ENCODE measurements around the gene EIF4A3. TPM values are rescaled to one million over a fixed set of nuclear protein-coding genes. Genes with fewer than 3 reads are reported as not detected.
A peak's percentile ranks its signal among the peaks of the same experiment; 100 is the strongest.

The EIF4A3 gene
- polyA plus RNA-seq, 6 donors from 2014 or later = 57.1 to 75.2 (median 64.0) TPM

DNA sequence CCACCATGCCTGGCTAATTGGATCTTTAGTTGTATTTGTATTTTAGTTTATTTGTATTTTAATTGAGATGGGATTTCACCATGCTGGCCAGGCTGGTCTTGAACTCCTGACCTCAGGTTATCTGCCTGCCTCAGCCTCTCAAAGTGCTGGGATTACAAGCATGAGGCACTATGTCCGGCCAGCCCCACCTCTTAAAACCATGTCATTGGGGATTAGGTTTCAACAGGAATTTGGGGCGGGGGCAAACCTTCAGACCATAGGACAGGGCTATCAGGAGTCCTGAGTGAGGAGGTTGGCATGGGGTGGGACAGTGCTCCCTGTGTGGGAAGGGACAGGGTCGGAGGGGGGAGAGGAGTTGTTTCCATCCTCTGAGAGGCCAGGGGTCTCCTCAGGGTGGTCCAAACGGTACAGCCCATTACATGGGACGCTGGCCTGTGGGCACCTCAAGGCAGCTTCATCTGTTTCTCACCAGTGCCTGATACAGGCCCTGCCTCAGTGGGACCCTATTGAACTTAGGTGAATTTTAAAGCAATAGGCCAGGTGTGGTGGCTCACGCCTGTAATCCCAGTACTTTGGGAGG is 23.9 kb downstream of the EIF4A3 start:
- Mint-ChIP-seq H3K4me3 (no peak overlapping the region), H3K36me3 (no peaks in the 10 kb centered on the region), H3K9me3 (peaks cover 0 to 2% (median 0%) of the 10 kb centered on the region in 7 donors), H3K4me1 (no peaks in the 10 kb centered on the region), H3K27me3 (peaks cover 8 to 14% (median 11%) of the 10 kb centered on the region in 3 donors), H3K27ac (no peak overlapping the region)
- ATAC-seq (ENCODE audit: low read depth in 2 of 2) (no peak), DNase-seq (no peak)

DNA sequence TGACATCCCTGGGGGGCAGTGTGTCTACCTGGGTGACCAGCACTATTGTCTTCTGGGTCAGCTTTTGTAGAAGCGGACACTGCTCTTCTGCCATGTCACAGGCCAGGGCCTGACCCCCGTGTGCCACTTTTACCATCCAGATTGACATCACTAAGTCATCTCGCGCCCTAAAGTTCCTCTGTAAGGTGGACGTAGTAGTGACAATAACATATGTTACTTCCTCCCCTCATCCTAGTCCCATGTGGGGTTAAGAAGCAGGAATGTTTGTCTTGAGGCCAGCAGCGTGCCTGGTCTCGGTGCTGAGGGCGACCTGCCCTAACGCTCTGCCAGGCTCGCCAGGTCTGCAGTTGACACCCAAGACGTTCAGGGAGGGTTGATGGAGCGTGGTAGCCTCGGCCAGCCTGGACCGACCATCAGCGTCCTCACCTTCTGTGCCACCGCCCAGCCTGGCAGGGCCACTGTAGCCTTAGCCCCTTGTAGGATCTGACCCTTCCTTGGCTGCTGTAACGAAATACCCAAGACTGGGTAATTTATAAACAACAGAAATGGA is 24.8 kb downstream of the EIF4A3 start:
- H3K9me3 Mint-ChIP-seq = peaks cover 0 to 2% (median 0%) of the 10 kb centered on the region in 7 donors
- DNase-seq = no peak
- H3K36me3 Mint-ChIP-seq = no peaks in the 10 kb centered on the region
- H3K27ac Mint-ChIP-seq = peak overlapping the region in 1 of 6 donors; percentile 70
- no peak for ATAC-seq (ENCODE audit: low read depth in 2 of 2)
- no peak overlapping the region for H3K4me3 Mint-ChIP-seq
- peaks cover 4 to 10% (median 9%) of the 10 kb centered on the region in 3 donors for H3K27me3 Mint-ChIP-seq
- no peaks in the 10 kb centered on the region for H3K4me1 Mint-ChIP-seq

DNA sequence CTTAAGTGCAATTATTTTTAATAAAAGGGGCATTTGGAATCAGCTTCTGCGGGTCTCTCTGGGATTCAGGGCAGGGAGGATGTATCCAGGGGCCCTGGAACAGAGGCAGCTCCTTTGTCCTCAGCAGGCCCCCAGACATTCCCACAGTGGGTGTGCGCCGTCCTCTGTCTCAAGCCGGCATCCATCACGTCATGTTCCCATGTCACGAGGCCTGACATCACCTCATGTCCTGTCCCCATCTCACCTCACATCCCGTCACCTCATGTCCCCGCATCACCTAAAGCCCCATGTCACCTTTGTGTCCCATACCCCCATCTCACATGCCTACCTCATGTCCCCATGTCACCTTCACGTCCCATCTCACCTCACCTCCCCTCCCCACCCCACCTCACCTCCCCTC is 27.1 kb downstream of the EIF4A3 start:
- no peak overlapping the region for H3K27ac Mint-ChIP-seq
- DNase-seq (no peak), ATAC-seq (ENCODE audit: low read depth in 2 of 2) (no peak)
- H3K4me1 Mint-ChIP-seq = no peaks in the 10 kb centered on the region
- peaks cover 0 to 5% of the 10 kb centered on the region in 2 donors for H3K36me3 Mint-ChIP-seq
- no peak overlapping the region for H3K4me3 Mint-ChIP-seq
- peaks cover 0 to 10% (median 9%) of the 10 kb centered on the region in 3 donors for H3K27me3 Mint-ChIP-seq
- H3K9me3 Mint-ChIP-seq = peaks cover 0 to 7% (median 5%) of the 10 kb centered on the region in 7 donors

DNA sequence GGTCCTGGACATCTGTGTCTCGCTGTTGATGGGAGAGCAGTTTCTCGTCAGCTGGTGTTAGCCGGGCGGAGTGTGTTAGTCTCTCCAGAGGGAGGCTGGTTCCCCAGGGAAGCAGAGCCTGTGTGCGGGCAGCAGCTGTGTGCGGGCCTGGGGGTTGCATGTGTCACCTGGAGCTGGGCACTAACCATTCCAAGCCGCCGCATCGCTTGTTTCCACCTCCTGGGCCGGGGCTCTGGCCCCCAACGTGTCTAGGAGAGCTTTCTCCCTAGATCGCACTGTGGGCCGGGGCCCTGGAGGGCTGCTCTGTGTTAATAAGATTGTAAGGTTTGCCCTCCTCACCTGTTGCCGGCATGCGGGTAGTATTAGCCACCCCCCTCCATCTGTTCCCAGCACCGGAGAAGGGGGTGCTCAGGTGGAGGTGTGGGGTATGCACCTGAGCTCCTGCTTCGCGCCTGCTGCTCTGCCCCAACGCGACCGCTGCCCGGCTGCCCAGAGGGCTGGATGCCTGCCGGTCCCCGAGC is 27.6 kb downstream of the EIF4A3 start:
- no peak for DNase-seq

DNA sequence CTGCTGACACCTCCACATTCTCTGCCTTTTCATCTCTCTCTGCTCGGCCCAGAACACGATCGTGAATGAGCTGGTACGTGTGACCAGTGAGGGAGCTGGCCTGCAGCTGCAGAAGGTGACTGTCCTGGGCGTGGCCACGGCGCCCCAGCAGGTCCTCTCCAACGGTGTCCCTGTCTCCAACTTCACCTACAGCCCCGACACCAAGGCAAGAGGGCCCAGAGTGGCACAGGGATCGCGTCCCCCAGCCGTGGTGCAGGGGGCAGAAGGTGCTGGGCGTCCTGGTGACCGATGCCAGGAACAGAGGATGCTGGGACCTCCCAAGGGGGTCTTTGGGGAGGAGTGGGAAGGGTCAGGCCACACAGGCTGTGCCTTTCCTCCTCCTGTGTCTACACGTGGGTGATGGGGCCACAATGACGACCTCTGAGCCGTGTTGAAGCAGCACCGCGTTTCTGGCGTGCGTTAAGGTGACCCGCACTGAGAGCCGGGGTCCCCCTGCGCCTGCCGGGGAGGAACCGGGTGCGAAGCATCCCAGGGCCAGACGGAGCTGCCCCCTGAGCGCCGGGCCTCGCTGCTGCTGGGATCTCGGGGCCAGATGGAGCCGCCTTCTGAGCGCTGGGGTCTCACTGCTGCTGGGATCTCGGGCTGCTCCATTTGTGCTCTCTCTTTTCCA is 28.2 kb downstream of the EIF4A3 start:
- no peak for ATAC-seq (ENCODE audit: low read depth in 2 of 2)
- Mint-ChIP-seq H3K36me3 (peaks cover 0 to 7% of the 10 kb centered on the region in 2 donors), H3K4me1 (no peaks in the 10 kb centered on the region), H3K27me3 (no peaks in the 10 kb centered on the region), H3K9me3 (peaks cover 0 to 8% (median 5%) of the 10 kb centered on the region in 7 donors), H3K27ac (no peak overlapping the region), H3K4me3 (no peak overlapping the region)
- DNase-seq = no peak

More for the DNA sequence above, 27.6 kb downstream of the EIF4A3 start:
- H3K27ac Mint-ChIP-seq = no peak overlapping the region
- peaks cover 0 to 7% of the 10 kb centered on the region in 2 donors for H3K36me3 Mint-ChIP-seq
- H3K9me3 Mint-ChIP-seq = peaks cover 0 to 8% (median 5%) of the 10 kb centered on the region in 7 donors
- no peak for ATAC-seq (ENCODE audit: low read depth in 2 of 2)
- no peaks in the 10 kb centered on the region for H3K4me1 Mint-ChIP-seq
- no peak overlapping the region for H3K4me3 Mint-ChIP-seq
- H3K27me3 Mint-ChIP-seq = peaks cover 0 to 6% (median 6%) of the 10 kb centered on the region in 3 donors

DNA sequence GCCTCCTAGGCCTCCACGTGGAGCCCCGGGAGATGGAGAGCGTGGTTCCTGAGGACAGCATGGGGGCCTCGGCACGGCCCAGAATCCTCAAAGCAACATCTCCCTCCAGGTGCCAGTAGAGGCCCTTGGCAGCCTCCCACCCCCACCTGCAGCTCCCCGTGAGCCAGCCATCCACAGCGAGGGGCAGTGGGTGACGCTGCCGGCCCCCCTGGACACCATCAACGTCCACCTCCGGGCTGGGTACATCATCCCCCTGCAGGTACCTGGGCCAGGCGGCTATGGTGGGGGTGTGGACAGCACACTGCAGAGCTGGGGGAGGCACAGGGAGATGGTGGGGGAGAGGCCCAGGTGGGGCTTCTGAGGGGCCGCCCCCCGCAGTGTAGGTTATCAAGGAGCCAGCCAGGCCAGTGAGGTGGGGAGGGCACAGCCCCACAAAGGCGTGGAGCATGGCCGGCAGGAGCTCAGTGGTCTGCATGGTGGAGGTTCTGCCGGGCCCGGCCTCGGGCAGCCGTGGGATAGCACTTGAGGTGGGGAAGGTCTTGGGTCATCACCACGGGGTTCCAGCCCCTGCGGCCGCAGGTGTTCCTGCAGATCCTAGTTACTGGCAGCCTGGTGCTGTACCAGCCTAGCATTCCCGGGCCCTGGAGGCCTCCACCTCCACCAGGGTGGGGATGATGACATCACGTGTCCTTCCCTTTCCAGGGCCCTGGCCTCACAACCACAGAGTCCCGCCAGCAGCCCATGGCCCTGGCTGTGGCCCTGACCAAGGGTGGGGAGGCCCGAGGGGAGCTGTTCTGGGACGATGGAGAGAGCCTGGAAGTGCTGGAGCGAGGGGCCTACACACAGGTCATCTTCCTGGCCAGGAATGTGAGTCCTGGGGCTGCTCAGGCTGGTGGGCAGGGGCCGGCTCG is 29.2 kb downstream of the EIF4A3 start:
- DNase-seq (no peak), ATAC-seq (ENCODE audit: low read depth in 2 of 2) (no peak)
- Mint-ChIP-seq H3K36me3 (peaks cover 0 to 7% of the 10 kb centered on the region in 2 donors), H3K4me3 (no peak overlapping the region), H3K4me1 (peaks cover 3 to 7% (median 4%) of the 10 kb centered on the region in 3 donors), H3K9me3 (peaks cover 0 to 8% (median 5%) of the 10 kb centered on the region in 7 donors), H3K27me3 (no peaks in the 10 kb centered on the region), H3K27ac (peak overlapping the region in 1 of 6 donors; percentile 56)

DNA sequence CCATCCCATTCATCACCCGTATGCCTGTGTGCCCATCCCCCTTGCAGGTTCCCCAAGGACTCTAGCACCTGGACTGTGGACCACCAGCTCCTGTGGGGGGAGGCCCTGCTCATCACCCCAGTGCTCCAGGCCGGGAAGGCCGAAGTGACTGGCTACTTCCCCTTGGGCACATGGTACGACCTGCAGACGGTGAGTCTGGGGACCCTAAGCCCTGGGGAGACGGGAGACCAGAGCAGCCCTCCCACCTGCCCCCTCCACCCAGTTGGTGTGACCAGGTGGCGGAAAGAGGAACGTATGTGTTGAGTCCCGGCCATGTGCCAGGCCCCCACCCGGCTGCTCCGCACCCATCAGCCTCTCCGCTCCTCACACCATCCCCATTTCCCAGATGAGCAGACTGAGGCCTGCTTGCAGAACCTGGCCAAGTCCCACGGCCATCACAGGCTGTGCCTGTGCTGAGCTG is 30.0 kb downstream of the EIF4A3 start:
- Mint-ChIP-seq H3K4me3 (no peak overlapping the region), H3K27me3 (no peaks in the 10 kb centered on the region), H3K36me3 (peaks cover 0 to 7% of the 10 kb centered on the region in 2 donors), H3K4me1 (peaks cover 8 to 12% (median 8%) of the 10 kb centered on the region in 3 donors), H3K9me3 (peaks cover 0 to 8% (median 5%) of the 10 kb centered on the region in 7 donors), H3K27ac (peak overlapping the region in 1 of 6 donors; percentile 56)
- DNase-seq (no peak), ATAC-seq (ENCODE audit: low read depth in 2 of 2) (no peak)

DNA sequence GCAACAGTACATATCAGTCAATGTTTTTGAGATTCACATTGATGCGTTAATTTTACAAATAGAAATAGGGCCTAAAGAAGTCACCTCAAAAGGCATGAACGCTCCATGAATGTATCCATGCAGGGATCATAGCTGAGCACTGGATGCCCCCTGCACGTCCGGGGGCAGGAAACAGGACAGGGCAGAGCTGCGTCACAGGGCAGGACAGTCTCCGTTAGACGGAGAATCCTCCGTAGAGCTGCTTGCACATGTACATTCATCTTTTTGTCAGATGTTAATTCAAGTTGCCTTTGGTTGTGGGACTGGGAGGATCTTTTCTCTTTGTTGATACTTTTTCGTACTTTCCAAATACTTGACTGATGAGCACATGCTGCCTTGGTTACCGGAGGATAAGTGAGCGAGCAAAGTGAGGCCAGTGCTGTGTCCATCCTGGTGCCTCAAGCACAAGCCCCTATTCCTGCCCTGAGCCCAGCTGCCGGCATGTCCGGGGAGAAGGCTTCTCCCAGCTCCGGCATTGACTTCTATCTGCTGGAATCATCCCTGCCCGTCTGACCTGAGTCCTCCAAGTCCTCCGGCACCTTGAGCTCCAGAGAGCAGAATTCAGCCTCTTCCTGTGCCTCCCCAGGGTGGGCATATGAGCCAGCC is 30.5 kb downstream of the EIF4A3 start:
- Mint-ChIP-seq H3K36me3 (peaks cover 0 to 7% of the 10 kb centered on the region in 2 donors), H3K27me3 (no peaks in the 10 kb centered on the region), H3K9me3 (peaks cover 0 to 8% (median 5%) of the 10 kb centered on the region in 7 donors), H3K4me1 (peaks cover 8 to 12% (median 10%) of the 10 kb centered on the region in 3 donors), H3K27ac (no peak overlapping the region), H3K4me3 (no peak overlapping the region)
- DNase-seq = no peak
- ATAC-seq (ENCODE audit: low read depth in 2 of 2) = no peak

DNA sequence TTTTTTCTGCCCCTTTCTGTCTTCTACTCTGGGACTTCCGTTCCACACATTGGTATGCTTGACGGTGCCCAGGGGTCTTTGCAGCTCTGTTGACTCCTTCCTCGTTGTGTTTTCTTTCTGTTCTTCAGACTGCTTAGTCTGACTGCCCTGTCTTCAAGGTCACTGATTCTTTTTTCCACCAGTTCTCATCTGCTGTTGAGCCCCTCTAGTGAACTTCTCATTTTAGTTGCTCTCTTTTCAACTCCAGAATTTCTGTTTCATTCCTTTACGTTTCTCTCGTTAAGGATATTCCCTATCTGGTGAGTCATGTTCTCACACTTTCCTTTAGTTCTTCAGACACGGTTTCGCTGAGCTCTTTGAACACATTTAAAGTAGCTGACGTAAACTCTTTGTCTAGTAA is 31.8 kb downstream of the EIF4A3 start:
- peaks cover 0 to 7% of the 10 kb centered on the region in 2 donors for H3K36me3 Mint-ChIP-seq
- H3K4me3 Mint-ChIP-seq = no peak overlapping the region
- H3K9me3 Mint-ChIP-seq = peaks cover 0 to 8% (median 5%) of the 10 kb centered on the region in 7 donors
- H3K27ac Mint-ChIP-seq = peak overlapping the region in 2 of 6 donors; percentile 18 to 38
- DNase-seq = no peak
- ATAC-seq (ENCODE audit: low read depth in 2 of 2) = no peak
- no peaks in the 10 kb centered on the region for H3K27me3 Mint-ChIP-seq
- H3K4me1 Mint-ChIP-seq = peaks cover 8 to 12% (median 11%) of the 10 kb centered on the region in 3 donors

DNA sequence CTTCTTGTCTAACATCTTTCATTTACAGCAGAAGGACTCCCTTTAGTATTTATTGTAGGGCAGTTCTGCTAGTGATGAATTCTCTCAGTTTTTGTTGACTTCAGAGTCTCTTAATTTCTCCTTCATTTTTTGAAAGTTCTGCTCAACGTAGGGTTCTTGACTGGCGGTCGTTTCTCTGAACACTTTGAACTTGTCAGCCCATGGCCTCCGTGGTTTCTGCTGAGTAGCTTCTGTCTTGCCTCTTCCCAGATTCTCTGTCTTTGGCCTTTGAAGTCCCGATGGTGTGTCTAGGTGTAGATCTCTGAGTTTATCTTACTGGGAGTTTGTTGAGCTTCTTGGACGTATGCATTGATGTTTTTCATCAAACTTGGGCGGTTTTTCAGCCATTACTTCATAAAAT is 32.2 kb downstream of the EIF4A3 start:
- DNase-seq = no peak
- no peaks in the 10 kb centered on the region for H3K27me3 Mint-ChIP-seq
- no peak overlapping the region for H3K4me3 Mint-ChIP-seq
- H3K4me1 Mint-ChIP-seq = peaks cover 8 to 12% (median 11%) of the 10 kb centered on the region in 3 donors
- H3K27ac Mint-ChIP-seq = peak overlapping the region in 1 of 6 donors; percentile 57
- ATAC-seq (ENCODE audit: low read depth in 2 of 2) = no peak
- peaks cover 0 to 8% (median 5%) of the 10 kb centered on the region in 7 donors for H3K9me3 Mint-ChIP-seq
- peaks cover 0 to 7% of the 10 kb centered on the region in 2 donors for H3K36me3 Mint-ChIP-seq

DNA sequence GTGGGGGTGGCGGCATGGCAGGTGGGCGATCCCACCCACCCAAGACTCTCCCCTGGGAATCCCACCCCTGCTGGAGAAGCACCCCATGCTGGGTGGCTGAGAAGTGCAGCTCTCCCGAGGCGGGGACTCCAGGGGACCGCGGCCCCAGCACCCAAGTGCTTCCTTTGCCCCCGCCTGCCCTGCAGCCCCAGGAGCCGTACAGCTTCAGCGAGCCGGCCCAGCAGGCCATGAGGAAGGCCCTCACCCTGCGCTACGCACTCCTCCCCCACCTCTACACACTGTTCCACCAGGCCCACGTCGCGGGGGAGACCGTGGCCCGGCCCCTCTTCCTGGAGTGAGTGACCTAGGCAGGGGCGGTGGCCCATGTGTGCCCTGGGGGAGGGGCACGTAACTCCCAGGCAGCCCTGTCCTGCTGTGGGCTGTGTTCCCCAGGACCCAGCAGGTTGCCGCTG is 33.9 kb downstream of the EIF4A3 start:
- H3K4me3 Mint-ChIP-seq = peak overlapping the region in 2 of 8 donors; percentile 35 to 39
- ATAC-seq (ENCODE audit: low read depth in 2 of 2) (peak; percentile 54 to 56), DNase-seq (no peak)
- peak overlapping the region in 1 of 6 donors; percentile 7 for H3K27ac Mint-ChIP-seq
- H3K27me3 Mint-ChIP-seq = no peaks in the 10 kb centered on the region
- H3K4me1 Mint-ChIP-seq = peaks cover 8 to 12% (median 11%) of the 10 kb centered on the region in 3 donors
- H3K9me3 Mint-ChIP-seq = peaks cover 0 to 8% (median 5%) of the 10 kb centered on the region in 7 donors
- H3K36me3 Mint-ChIP-seq = peaks cover 0 to 7% of the 10 kb centered on the region in 2 donors

DNA sequence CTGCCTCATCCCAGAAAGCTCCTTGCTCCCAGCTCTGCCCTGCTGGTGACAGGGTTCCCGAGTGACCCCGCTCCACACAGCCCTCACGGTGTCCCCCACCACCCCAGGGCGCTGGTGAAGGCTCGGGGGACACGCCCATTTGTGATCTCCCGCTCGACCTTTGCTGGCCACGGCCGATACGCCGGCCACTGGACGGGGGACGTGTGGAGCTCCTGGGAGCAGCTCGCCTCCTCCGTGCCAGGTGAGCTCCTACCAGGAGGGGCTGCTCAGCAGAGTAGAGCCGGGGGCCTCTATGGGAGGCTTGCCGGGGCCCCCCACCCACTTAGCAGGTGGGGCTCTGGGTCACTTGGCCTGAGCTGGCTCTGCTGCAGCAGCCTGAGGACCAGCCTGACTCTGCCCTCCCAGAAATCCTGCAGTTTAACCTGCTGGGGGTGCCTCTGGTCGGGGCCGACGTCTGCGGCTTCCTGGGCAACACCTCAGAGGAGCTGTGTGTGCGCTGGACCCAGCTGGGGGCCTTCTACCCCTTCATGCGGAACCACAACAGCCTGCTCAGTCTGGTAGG is 34.4 kb downstream of the EIF4A3 start:
- H3K9me3 Mint-ChIP-seq = peaks cover 0 to 8% (median 5%) of the 10 kb centered on the region in 7 donors
- H3K4me3 Mint-ChIP-seq = peak overlapping the region in 2 of 8 donors; percentile 35 to 39
- H3K27me3 Mint-ChIP-seq = no peaks in the 10 kb centered on the region
- H3K36me3 Mint-ChIP-seq = peaks cover 0 to 7% of the 10 kb centered on the region in 2 donors
- DNase-seq (no peak), ATAC-seq (ENCODE audit: low read depth in 2 of 2) (peak; percentile 45 to 59)
- H3K27ac Mint-ChIP-seq = peak overlapping the region in 1 of 6 donors; percentile 7
- peaks cover 8 to 12% (median 11%) of the 10 kb centered on the region in 3 donors for H3K4me1 Mint-ChIP-seq
